ENCODE data around the gene MTCL1. TPM values are rescaled to one million over a fixed set of nuclear protein-coding genes. Genes with fewer than 3 reads are reported as not detected.

The MTCL1 gene
- total RNA-seq, 3 donors from 2014 or later (not counting 1 experiment from before 2014, with no cell fraction given): 0.38 to 1.5 (median 0.43) TPM

- Histone ChIP-seq H3K36me3 (ENCODE audit: control insufficient read depth, insufficient read depth, low read length) (no peaks in the 10 kb centered on the region), H3K4me3 (ENCODE audit: low read length) (no peak overlapping the region), H3K27ac (ENCODE audit: low read length) (no peak overlapping the region), H3K4me1 (ENCODE audit: control insufficient read depth, insufficient read depth, low read length) (no peaks in the 10 kb centered on the region), H3K9me3 (ENCODE audit: control insufficient read depth, insufficient read depth, low read length) (no peaks in the 10 kb centered on the region), H3K27me3 (ENCODE audit: control insufficient read depth, insufficient read depth, low read length) (no peaks in the 10 kb centered on the region)
- Mint-ChIP-seq H3K27ac (no peak overlapping the region), H3K4me1 (no peaks in the 10 kb centered on the region), H3K9me3 (no peaks in the 10 kb centered on the region), H3K36me3 (no peaks in the 10 kb centered on the region), H3K4me3 (no peak overlapping the region), H3K27me3 (ENCODE audit: low read depth in 2 of 2) (peaks cover 0 to 7% of the 10 kb centered on the region in 2 donors)
- TF ChIP-seq CTCF (IDR thresholded peaks at IDR 0.05): no peak
- DNase-seq: no peak
- 80% methylated on average over 2 of the region's 2 CpGs for WGBS (ENCODE audit: insufficient coverage)
- intact Hi-C loops (cut with micrococcal nuclease): no loop called here
- ATAC-seq: no peak
These were observed 128.1 kb downstream of the MTCL1 start for GRCh38 chr18:8833480-8833879.

- no peak for DNase-seq
- intact Hi-C loops (cut with micrococcal nuclease): no loop called here
- TF ChIP-seq CTCF (IDR thresholded peaks at IDR 0.05): no peak
- H3K27ac ChIP-seq (ENCODE audit: low read length): no peak overlapping the region
- WGBS (ENCODE audit: insufficient coverage): 75% methylated on average over 6 of the region's 6 CpGs
- no peaks in the 10 kb centered on the region for H3K9me3 ChIP-seq (ENCODE audit: control insufficient read depth, insufficient read depth, low read length)
- H3K4me1 ChIP-seq (ENCODE audit: control insufficient read depth, insufficient read depth, low read length): no peaks in the 10 kb centered on the region
- H3K4me3 ChIP-seq (ENCODE audit: low read length): no peak overlapping the region
- ATAC-seq: no peak
- H3K27ac Mint-ChIP-seq: no peak overlapping the region
- no peaks in the 10 kb centered on the region for H3K36me3 Mint-ChIP-seq
- H3K9me3 Mint-ChIP-seq: no peaks in the 10 kb centered on the region
- no peaks in the 10 kb centered on the region for H3K27me3 ChIP-seq (ENCODE audit: control insufficient read depth, insufficient read depth, low read length)
- H3K4me3 Mint-ChIP-seq: no peak overlapping the region
- H3K4me1 Mint-ChIP-seq: no peaks in the 10 kb centered on the region
- H3K36me3 ChIP-seq (ENCODE audit: control insufficient read depth, insufficient read depth, low read length): no peaks in the 10 kb centered on the region
- peaks cover 0 to 12% of the 10 kb centered on the region in 2 donors for H3K27me3 Mint-ChIP-seq (ENCODE audit: low read depth in 2 of 2)
These were observed 129.5 kb downstream of the MTCL1 start for GRCh38 chr18:8834881-8835280.

GRCh38 chr18:8835521-8835953, 130.2 kb downstream of the MTCL1 start:
- H3K27me3 ChIP-seq (ENCODE audit: control insufficient read depth, insufficient read depth, low read length): no peaks in the 10 kb centered on the region
- intact Hi-C loops (cut with micrococcal nuclease): no loop called here
- WGBS (ENCODE audit: insufficient coverage): 43% methylated on average over 2 of the region's 3 CpGs
- peaks cover 0 to 9% of the 10 kb centered on the region in 2 donors for H3K27me3 Mint-ChIP-seq (ENCODE audit: low read depth in 2 of 2)
- H3K27ac ChIP-seq (ENCODE audit: low read length): no peak overlapping the region
- H3K9me3 ChIP-seq (ENCODE audit: control insufficient read depth, insufficient read depth, low read length): no peaks in the 10 kb centered on the region
- H3K4me1 ChIP-seq (ENCODE audit: control insufficient read depth, insufficient read depth, low read length): no peaks in the 10 kb centered on the region
- TF ChIP-seq CTCF (IDR thresholded peaks at IDR 0.05): no peak
- H3K4me1 Mint-ChIP-seq: no peaks in the 10 kb centered on the region
- H3K36me3 ChIP-seq (ENCODE audit: control insufficient read depth, insufficient read depth, low read length): no peaks in the 10 kb centered on the region
- no peak overlapping the region for H3K4me3 ChIP-seq (ENCODE audit: low read length)
- DNase-seq: no peak
- H3K4me3 Mint-ChIP-seq: no peak overlapping the region
- H3K36me3 Mint-ChIP-seq: no peaks in the 10 kb centered on the region
- no peak overlapping the region for H3K27ac Mint-ChIP-seq
- H3K9me3 Mint-ChIP-seq: no peaks in the 10 kb centered on the region
- ATAC-seq: no peak

- Mint-ChIP-seq H3K36me3 (no peaks in the 10 kb centered on the region), H3K27ac (no peak overlapping the region), H3K9me3 (no peaks in the 10 kb centered on the region), H3K27me3 (ENCODE audit: low read depth in 2 of 2) (peaks cover 5 to 8% of the 10 kb centered on the region in 2 donors), H3K4me3 (no peak overlapping the region), H3K4me1 (no peaks in the 10 kb centered on the region)
- H3K27ac ChIP-seq (ENCODE audit: low read length): no peak overlapping the region
- no peak for TF ChIP-seq CTCF (IDR thresholded peaks at IDR 0.05)
- no peaks in the 10 kb centered on the region for H3K4me1 ChIP-seq (ENCODE audit: control insufficient read depth, insufficient read depth, low read length)
- WGBS (ENCODE audit: insufficient coverage): 81% methylated on average over 3 of the region's 3 CpGs
- DNase-seq (no peak), ATAC-seq (no peak)
- H3K36me3 ChIP-seq (ENCODE audit: control insufficient read depth, insufficient read depth, low read length): no peaks in the 10 kb centered on the region
- H3K27me3 ChIP-seq (ENCODE audit: control insufficient read depth, insufficient read depth, low read length): no peaks in the 10 kb centered on the region
- no peak overlapping the region for H3K4me3 ChIP-seq (ENCODE audit: low read length)
- H3K9me3 ChIP-seq (ENCODE audit: control insufficient read depth, insufficient read depth, low read length): no peaks in the 10 kb centered on the region
- intact Hi-C loops (cut with micrococcal nuclease): no loop called here
These were observed 133.9 kb downstream of the MTCL1 start for GRCh38 chr18:8839281-8839680.

Measured in natural killer cell (primary cell).